Dendritic cell treated with granulocyte-macrophage colony-stimulating factor and Interleukin-4, amounts not matched to agents 40 ng/mL and 50 ng/mL, for 4 days (primary cell): ENCODE results near the gene GALNT11.
A peak's percentile ranks its signal among the peaks of the same experiment; 100 is the strongest.
"Not testable (repeated sequence)": the region's sequence is repeated elsewhere in the genome, so short reads cannot be mapped to it uniquely, and the experiment has no call there.

ENCODE experiments used
- H3K27ac Mint-ChIP-seq: one replicate; pipeline ENCODE4 v1.8.0; 2022; ENCODE audit warnings: mild to moderate bottlenecking, mixed read lengths
- H3K27me3 Mint-ChIP-seq: one replicate; pipeline ENCODE4 v1.8.0; 2022; ENCODE audit warnings: mild to moderate bottlenecking, mixed read lengths
- H3K36me3 Mint-ChIP-seq: one replicate; pipeline ENCODE4 v1.8.0; 2022; ENCODE audit warnings: low read depth, mixed read lengths
- H3K4me1 Mint-ChIP-seq: one replicate; pipeline ENCODE4 v1.8.0; 2022; ENCODE audit warnings: low read depth, mixed read lengths
- H3K4me3 Mint-ChIP-seq: one replicate; pipeline ENCODE4 v1.8.0; 2022; ENCODE audit warnings: mild to moderate bottlenecking, moderate library complexity, mixed read lengths
- H3K9me3 Mint-ChIP-seq: one replicate; pipeline ENCODE4 v1.8.0; 2022; ENCODE audit warnings: mixed read lengths
- intact Hi-C: fragments of 100-400 bp; cut with micrococcal nuclease; formaldehyde crosslinking; loops from one replicate; pipeline ENCODE4 v1.15.0; 2022

Gene GALNT11

GRCh38 chr7:152074673-152075072 is 49.2 kb downstream of the GALNT11 start:
- Mint-ChIP-seq H3K36me3 (no peaks in the 10 kb centered on the region), H3K4me3 (no peak overlapping the region), H3K27me3 (no peaks in the 10 kb centered on the region), H3K4me1 (peaks cover 27% of the 10 kb centered on the region), H3K27ac (no peak overlapping the region), H3K9me3 (no peaks in the 10 kb centered on the region)
- intact Hi-C loops, result no loop called here

DNA sequence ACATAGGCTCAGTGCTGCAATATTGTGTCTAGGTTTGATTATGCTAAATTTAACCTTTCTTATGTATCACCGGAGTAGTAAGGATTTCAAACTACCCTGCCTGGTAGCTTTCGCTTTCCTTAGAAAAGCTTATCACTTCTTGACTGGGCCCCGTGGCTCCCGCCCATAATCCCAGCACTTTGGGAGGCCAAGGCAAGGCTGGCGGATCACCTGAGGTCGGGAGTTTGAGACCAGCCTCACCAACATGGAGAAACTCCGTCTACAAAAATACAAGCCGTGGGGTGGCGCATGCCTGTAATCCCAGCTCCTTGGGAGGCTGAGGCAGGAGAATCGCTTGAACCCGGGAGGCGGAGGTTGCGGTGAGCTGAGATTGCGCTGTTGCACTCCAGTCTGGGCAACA is 49.9 kb downstream of the GALNT11 start:
- H3K27ac Mint-ChIP-seq, H3K36me3 Mint-ChIP-seq, H3K27me3 Mint-ChIP-seq, H3K9me3 Mint-ChIP-seq, H3K4me3 Mint-ChIP-seq, intact Hi-C loops: not testable (repeated sequence)
- peaks cover 27% of the 10 kb centered on the region for H3K4me1 Mint-ChIP-seq

GRCh38 chr7:152076324-152076821 is 50.9 kb downstream of the GALNT11 start:
- peaks cover 27% of the 10 kb centered on the region for H3K4me1 Mint-ChIP-seq
- H3K4me3 Mint-ChIP-seq, result no peak overlapping the region
- no peaks in the 10 kb centered on the region for H3K9me3 Mint-ChIP-seq
- H3K36me3 Mint-ChIP-seq, result no peaks in the 10 kb centered on the region
- H3K27ac Mint-ChIP-seq, result no peak overlapping the region
- H3K27me3 Mint-ChIP-seq, result no peaks in the 10 kb centered on the region
- intact Hi-C loops, result no loop called here

GRCh38 chr7:152076940-152077933 is 51.8 kb downstream of the GALNT11 start:
- peaks cover 35% of the 10 kb centered on the region for H3K4me1 Mint-ChIP-seq
- H3K4me3 Mint-ChIP-seq, result no peak overlapping the region
- intact Hi-C loops, result no loop called here
- no peaks in the 10 kb centered on the region for H3K36me3 Mint-ChIP-seq
- H3K9me3 Mint-ChIP-seq, result no peaks in the 10 kb centered on the region
- H3K27me3 Mint-ChIP-seq, result no peaks in the 10 kb centered on the region
- no peak overlapping the region for H3K27ac Mint-ChIP-seq

DNA sequence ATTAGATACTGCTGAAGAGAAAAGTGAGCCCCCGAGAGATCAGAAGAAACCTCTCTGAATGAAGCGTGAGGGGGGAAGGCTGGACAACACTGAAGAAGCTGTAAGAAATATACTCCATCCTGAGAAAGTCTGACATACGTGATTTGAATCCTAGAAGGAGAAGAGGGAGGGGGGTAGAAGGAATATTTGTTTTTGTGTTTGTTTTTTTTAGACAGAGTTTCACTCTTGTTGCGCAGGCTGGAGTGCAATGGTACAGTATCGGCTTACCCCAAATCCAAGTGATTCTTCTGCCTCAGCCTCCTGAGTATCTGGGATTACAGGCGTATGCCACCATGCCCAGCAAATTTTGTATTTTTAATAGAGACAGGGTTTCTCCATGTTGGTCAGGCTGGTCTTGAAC is 52.6 kb downstream of the GALNT11 start:
- no peaks in the 10 kb centered on the region for H3K27me3 Mint-ChIP-seq
- no peak overlapping the region for H3K4me3 Mint-ChIP-seq
- no peaks in the 10 kb centered on the region for H3K9me3 Mint-ChIP-seq
- no peak overlapping the region for H3K27ac Mint-ChIP-seq
- H3K36me3 Mint-ChIP-seq, result no peaks in the 10 kb centered on the region
- peaks cover 42% of the 10 kb centered on the region for H3K4me1 Mint-ChIP-seq
- intact Hi-C loops, result no loop called here

GRCh38 chr7:152078786-152079185 is 53.3 kb downstream of the GALNT11 start:
- intact Hi-C loops, result no loop called here
- H3K4me1 Mint-ChIP-seq, result peaks cover 46% of the 10 kb centered on the region
- no peaks in the 10 kb centered on the region for H3K9me3 Mint-ChIP-seq
- peaks cover 2% of the 10 kb centered on the region for H3K36me3 Mint-ChIP-seq
- H3K4me3 Mint-ChIP-seq, result no peak overlapping the region
- no peak overlapping the region for H3K27ac Mint-ChIP-seq
- H3K27me3 Mint-ChIP-seq, result no peaks in the 10 kb centered on the region

- Mint-ChIP-seq H3K27ac (no peak overlapping the region), H3K4me1 (peaks cover 48% of the 10 kb centered on the region), H3K36me3 (peaks cover 16% of the 10 kb centered on the region), H3K27me3 (no peaks in the 10 kb centered on the region), H3K9me3 (no peaks in the 10 kb centered on the region), H3K4me3 (no peak overlapping the region)
- intact Hi-C loops, result loop anchor here (5.0 kb wide), 1 partner anchor 54 kb away; the partner anchor contains the start of gene GALNT11
Observed at GRCh38 chr7:152081088-152081487, 55.6 kb downstream of the GALNT11 start.

- peak overlapping the region; percentile 68 for H3K27ac Mint-ChIP-seq
- intact Hi-C loops, result loop anchor here (5.0 kb wide), 1 partner anchor 55 kb away; the partner anchor contains the start of gene GALNT11
- peaks cover 48% of the 10 kb centered on the region for H3K4me1 Mint-ChIP-seq
- not testable (repeated sequence) for H3K9me3 Mint-ChIP-seq, H3K27me3 Mint-ChIP-seq, H3K4me3 Mint-ChIP-seq
- peaks cover 16% of the 10 kb centered on the region for H3K36me3 Mint-ChIP-seq
Observed at GRCh38 chr7:152082073-152082721, 56.7 kb downstream of the GALNT11 start.

DNA sequence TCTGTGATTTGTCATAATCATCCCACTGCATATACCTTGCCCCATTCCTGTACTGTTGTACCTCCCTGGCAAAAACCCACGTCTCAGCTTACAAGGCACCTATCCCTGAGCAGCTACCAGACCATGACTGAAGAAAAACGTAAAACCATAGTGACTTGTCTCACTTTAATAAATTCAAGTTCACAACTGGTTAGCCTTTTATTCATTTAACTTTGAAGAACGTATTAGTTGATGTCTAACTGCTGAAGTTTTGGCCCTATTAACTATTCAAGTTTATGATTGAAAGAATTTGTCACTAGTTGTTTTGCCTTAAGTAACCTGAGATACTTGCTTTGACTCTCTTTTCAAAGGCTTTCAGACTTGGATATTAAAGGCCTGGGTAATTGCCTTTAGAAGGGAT is 59.7 kb downstream of the GALNT11 start:
- intact Hi-C loops, result no loop called here
- H3K4me1 Mint-ChIP-seq, result peaks cover 26% of the 10 kb centered on the region
- peaks cover 26% of the 10 kb centered on the region for H3K9me3 Mint-ChIP-seq
- H3K36me3 Mint-ChIP-seq, result peaks cover 28% of the 10 kb centered on the region
- no peak overlapping the region for H3K4me3 Mint-ChIP-seq
- H3K27ac Mint-ChIP-seq, result no peak overlapping the region
- no peaks in the 10 kb centered on the region for H3K27me3 Mint-ChIP-seq

DNA sequence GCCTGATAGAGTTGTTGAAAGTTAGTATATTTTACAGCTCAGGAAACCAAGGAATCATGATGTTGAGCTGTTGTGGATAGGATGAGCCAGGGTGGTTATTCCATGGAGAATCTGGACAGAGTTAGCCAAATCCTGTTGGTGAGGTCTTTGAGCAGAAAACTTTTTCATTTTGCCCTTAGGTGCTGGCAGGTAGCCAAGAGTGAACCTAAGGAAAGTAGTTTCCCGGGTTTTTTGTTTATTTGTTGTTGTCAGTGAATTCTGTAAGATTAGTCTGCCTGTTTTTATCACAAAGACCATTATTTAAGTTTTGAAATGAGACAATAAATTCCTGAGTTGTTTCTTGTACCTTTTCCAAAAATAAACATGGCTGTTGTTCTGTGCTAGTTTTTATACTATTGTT is 61.0 kb downstream of the GALNT11 start:
- intact Hi-C loops, result no loop called here
- peaks cover 28% of the 10 kb centered on the region for H3K36me3 Mint-ChIP-seq
- peaks cover 34% of the 10 kb centered on the region for H3K4me1 Mint-ChIP-seq
- H3K9me3 Mint-ChIP-seq, result peaks cover 26% of the 10 kb centered on the region
- no peak overlapping the region for H3K4me3 Mint-ChIP-seq
- H3K27ac Mint-ChIP-seq, result no peak overlapping the region
- H3K27me3 Mint-ChIP-seq, result no peaks in the 10 kb centered on the region

DNA sequence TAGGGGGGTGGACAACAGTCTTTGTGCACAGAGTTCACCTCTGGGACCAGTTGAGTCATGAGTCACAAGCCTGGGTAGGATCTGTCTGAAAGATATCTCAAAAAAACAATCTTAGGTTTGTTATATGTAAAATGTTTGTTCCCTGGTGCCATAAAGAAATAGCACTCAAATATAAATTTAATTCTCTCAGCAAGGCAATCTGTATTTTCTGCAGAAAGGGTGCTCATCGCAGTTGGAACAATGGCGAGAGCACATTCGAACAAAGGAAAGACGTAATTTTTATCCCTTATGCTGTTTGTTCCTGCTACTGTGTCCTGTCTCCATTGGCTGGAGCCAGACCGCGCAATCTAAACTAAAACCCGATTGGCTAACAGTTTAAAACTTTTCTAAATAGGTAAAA is 63.7 kb downstream of the GALNT11 start:
- intact Hi-C loops, result no loop called here
- H3K27ac Mint-ChIP-seq, result no peak overlapping the region

DNA sequence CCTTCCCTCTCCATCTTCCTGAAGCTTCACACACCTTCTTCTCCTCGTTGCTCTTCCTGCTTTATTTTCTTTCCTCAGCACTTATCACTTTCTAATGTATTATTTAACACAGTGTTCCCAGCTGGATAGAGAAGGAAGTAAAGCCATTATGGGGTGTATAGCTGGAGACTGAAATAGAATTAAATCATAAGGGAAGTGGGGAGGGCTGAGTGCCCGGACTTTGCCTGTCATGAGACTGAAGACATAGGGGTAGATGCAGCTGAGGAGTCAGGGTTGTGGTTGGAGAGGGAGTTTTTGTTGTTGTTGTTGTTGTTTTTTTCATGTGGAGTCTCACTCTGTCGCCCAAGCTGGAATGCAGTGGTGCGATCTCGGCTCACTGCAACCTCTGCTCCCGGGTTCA is 65.3 kb downstream of the GALNT11 start:
- Mint-ChIP-seq H3K36me3 (peaks cover 21% of the 10 kb centered on the region), H3K27ac (peak overlapping the region; percentile 50), H3K4me3 (no peak overlapping the region), H3K9me3 (peaks cover 26% of the 10 kb centered on the region), H3K4me1 (peaks cover 12% of the 10 kb centered on the region), H3K27me3 (no peaks in the 10 kb centered on the region)
- intact Hi-C loops, result no loop called here

More for the DNA sequence above, 63.7 kb downstream of the GALNT11 start:
- H3K4me1 Mint-ChIP-seq, result peaks cover 12% of the 10 kb centered on the region
- no peak overlapping the region for H3K4me3 Mint-ChIP-seq
- H3K27me3 Mint-ChIP-seq, result no peaks in the 10 kb centered on the region
- H3K9me3 Mint-ChIP-seq, result peaks cover 26% of the 10 kb centered on the region
- H3K36me3 Mint-ChIP-seq, result peaks cover 25% of the 10 kb centered on the region

DNA sequence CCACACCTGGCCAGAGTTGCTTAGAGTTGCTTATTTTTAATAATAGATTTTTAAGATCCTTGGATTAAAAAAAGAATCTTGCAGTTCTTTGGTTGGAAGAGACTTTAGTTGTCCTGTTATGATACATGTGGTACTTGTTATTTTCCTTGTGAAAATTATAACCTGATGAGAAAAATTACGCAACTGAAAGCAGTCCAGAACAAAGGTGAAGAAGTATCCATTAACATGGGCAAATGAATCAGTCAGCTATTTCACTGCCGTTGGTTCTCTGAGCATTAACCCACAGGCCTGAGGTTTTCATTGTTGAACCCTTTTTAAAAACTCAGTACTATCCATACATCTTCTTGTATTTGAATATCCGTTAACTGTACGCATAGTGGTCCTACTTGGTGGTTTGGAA is 68.2 kb downstream of the GALNT11 start:
- no peak overlapping the region for H3K4me3 Mint-ChIP-seq
- intact Hi-C loops, result no loop called here
- no peak overlapping the region for H3K27ac Mint-ChIP-seq
- peaks cover 22% of the 10 kb centered on the region for H3K36me3 Mint-ChIP-seq
- no peaks in the 10 kb centered on the region for H3K27me3 Mint-ChIP-seq
- H3K4me1 Mint-ChIP-seq, result peaks cover 12% of the 10 kb centered on the region
- H3K9me3 Mint-ChIP-seq, result peaks cover 11% of the 10 kb centered on the region

DNA sequence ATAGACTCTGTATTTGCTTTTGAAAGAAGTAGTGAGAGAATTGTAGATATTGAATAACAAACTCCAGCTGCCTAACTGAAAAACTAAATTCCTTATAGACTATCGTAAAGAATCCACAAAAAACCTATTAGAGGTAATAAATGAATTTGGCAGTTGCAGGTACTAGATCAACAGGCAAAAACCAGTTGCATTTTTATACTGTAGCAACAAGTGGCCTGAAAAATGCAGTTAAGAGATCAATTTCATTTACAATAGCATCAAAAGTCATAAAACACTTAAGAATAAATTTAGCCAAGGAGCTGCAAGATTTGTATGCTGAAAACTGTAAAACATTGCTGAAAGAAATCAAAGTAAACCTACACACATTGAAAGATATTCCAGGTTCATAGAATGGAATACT is 70.3 kb downstream of the GALNT11 start:
- Mint-ChIP-seq H3K4me3 (no peak overlapping the region), H3K4me1 (peaks cover 8% of the 10 kb centered on the region), H3K9me3 (no peaks in the 10 kb centered on the region), H3K36me3 (peaks cover 16% of the 10 kb centered on the region), H3K27me3 (no peaks in the 10 kb centered on the region), H3K27ac (no peak overlapping the region)
- intact Hi-C loops, result no loop called here
